HG02840 (cell line): ENCODE results near the gene TXNRD2.

ENCODE experiments used
- ATAC-seq: cut with Tn5 transposase; IDR thresholded peaks from one replicate; pipeline ENCODE4 v1.9.1; 2021; ENCODE audit warnings: mild to moderate bottlenecking, moderate library complexity, moderate number of reproducible peaks; ENCODE audit not compliant: unreplicated experiment, low FRiP score

TXNRD2 gene

GRCh38 chr22:19980766-19981165, 39.1 kb upstream of the TXNRD2 start:
- no peak for ATAC-seq

GRCh38 chr22:19979712-19980493, 38.3 kb upstream of the TXNRD2 start:
- no peak for ATAC-seq

- no peak for ATAC-seq
These were observed 37.1 kb upstream of the TXNRD2 start for GRCh38 chr22:19978748-19979147.

GRCh38 chr22:19977296-19978243, 36.0 kb upstream of the TXNRD2 start:
- ATAC-seq: no peak

GRCh38 chr22:19976671-19977070, 35.1 kb upstream of the TXNRD2 start:
- no peak for ATAC-seq

- ATAC-seq: no peak
These were observed 34.1 kb upstream of the TXNRD2 start for GRCh38 chr22:19975707-19976035.

- ATAC-seq: no peak
These were observed 33.5 kb upstream of the TXNRD2 start for GRCh38 chr22:19974935-19975706.

GRCh38 chr22:19974268-19974861, 32.7 kb upstream of the TXNRD2 start:
- no peak for ATAC-seq

- ATAC-seq: no peak
These were observed 32.1 kb upstream of the TXNRD2 start for GRCh38 chr22:19973551-19974267.

- ATAC-seq: no peak
These were observed 31.3 kb upstream of the TXNRD2 start for GRCh38 chr22:19972652-19973550.

GRCh38 chr22:19972251-19972650, 30.6 kb upstream of the TXNRD2 start:
- ATAC-seq: no peak

- ATAC-seq: no peak
These were observed 29.9 kb upstream of the TXNRD2 start for GRCh38 chr22:19971276-19972124.

- ATAC-seq: no peak
These were observed 29.1 kb upstream of the TXNRD2 start for GRCh38 chr22:19970479-19971275.

GRCh38 chr22:19970031-19970478, 28.4 kb upstream of the TXNRD2 start:
- ATAC-seq: no peak

- ATAC-seq: no peak
These were observed 27.7 kb upstream of the TXNRD2 start for GRCh38 chr22:19969141-19969928.

- no peak for ATAC-seq
These were observed 26.9 kb upstream of the TXNRD2 start for GRCh38 chr22:19968450-19968891.
